ENCODE measurements around the gene MTX2. TPM values are rescaled to one million over a fixed set of nuclear protein-coding genes. Genes with fewer than 3 reads are reported as not detected.

The MTX2 gene
- total RNA-seq, 1 experiment from 2014 or later, result 28.7 TPM

Other genes with a start within 250 kb of the MTX2 start
- gene EVX2, start 185.5 kb upstream of the MTX2 start, total RNA-seq (2021; ENCODE audit: unreplicated experiment), result not detected
- gene HOXD13, start 176.7 kb upstream of the MTX2 start, total RNA-seq (2021; ENCODE audit: unreplicated experiment), result not detected
- gene HOXD12, start 169.6 kb upstream of the MTX2 start, total RNA-seq (2021; ENCODE audit: unreplicated experiment), result 0.13 TPM
- 0.49 TPM for gene HOXD11, start 162.2 kb upstream of the MTX2 start, total RNA-seq (2021; ENCODE audit: unreplicated experiment)
- not detected for gene HOXD10, start 152.7 kb upstream of the MTX2 start, total RNA-seq (2021; ENCODE audit: unreplicated experiment)
- 0.15 TPM for gene HOXD9, start 146.7 kb upstream of the MTX2 start, total RNA-seq (2021; ENCODE audit: unreplicated experiment)
- gene HOXD8, start 139.7 kb upstream of the MTX2 start, total RNA-seq (2021; ENCODE audit: unreplicated experiment), result not detected
- gene HOXD4, start 117.9 kb upstream of the MTX2 start, total RNA-seq (2021; ENCODE audit: unreplicated experiment), result 1.4 TPM
- 1.8 TPM for gene HOXD3, start 112.1 kb upstream of the MTX2 start, total RNA-seq (2021; ENCODE audit: unreplicated experiment)
- gene HOXD1, start 80.8 kb upstream of the MTX2 start, total RNA-seq (2021; ENCODE audit: unreplicated experiment), result 0.18 TPM

Data from Panc1 (cell line).